ENCODE results near the gene TSPAN32.

DNA sequence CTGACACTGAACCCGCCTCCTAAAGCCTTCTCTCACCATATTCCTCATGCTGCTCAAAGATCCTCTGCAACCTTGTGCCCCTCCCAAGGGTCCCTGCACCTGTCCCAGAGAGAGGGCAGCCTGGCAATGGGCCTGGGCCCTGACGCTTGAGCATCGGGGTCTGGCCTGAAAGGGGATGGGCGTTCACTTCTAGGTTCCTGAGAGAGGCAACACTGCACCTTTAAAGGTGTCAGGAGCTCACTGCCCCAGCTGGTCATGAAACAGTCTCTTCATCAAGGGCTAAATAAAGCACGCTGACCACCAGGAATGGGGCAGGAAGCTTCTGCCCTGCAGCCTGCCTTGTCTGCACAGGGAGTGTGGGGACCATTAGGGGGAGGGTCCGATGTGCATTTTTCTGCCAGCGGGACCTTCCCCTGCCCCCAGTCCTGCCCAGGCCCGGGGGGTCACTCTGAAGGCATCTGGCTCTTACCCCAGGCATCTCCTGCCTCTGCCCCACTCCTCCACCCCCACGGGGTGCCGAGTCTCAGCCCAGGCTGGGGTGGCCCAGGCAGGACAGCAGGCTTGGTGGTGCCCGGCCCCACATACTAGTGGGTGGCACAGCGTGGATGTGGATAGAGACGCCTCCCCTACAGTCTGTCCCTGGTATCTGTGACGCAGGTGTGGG is 3.5 kb upstream of the TSPAN32 start:
- TF ChIP-seq, protein P1, sequence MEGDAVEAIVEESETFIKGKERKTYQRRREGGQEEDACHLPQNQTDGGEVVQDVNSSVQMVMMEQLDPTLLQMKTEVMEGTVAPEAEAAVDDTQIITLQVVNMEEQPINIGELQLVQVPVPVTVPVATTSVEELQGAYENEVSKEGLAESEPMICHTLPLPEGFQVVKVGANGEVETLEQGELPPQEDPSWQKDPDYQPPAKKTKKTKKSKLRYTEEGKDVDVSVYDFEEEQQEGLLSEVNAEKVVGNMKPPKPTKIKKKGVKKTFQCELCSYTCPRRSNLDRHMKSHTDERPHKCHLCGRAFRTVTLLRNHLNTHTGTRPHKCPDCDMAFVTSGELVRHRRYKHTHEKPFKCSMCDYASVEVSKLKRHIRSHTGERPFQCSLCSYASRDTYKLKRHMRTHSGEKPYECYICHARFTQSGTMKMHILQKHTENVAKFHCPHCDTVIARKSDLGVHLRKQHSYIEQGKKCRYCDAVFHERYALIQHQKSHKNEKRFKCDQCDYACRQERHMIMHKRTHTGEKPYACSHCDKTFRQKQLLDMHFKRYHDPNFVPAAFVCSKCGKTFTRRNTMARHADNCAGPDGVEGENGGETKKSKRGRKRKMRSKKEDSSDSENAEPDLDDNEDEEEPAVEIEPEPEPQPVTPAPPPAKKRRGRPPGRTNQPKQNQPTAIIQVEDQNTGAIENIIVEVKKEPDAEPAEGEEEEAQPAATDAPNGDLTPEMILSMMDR (conservative IDR thresholded peaks at IDR 0.05; ENCODE audit: low read depth, low read length) = no peak
- TF ChIP-seq EZH2 (IDR thresholded peaks at IDR 0.05; ENCODE audit: borderline replicate concordance, low read depth, low read length, poor library complexity, severe bottlenecking) = no peak

Data from A673 (cell line).